ENCODE results near the gene EDC3.
A peak's percentile ranks its signal among the peaks of the same experiment; 100 is the strongest.
"Not testable (repeated sequence)": the region's sequence is repeated elsewhere in the genome, so short reads cannot be mapped to it uniquely, and the experiment has no call there.

The EDC3 gene, protein sequence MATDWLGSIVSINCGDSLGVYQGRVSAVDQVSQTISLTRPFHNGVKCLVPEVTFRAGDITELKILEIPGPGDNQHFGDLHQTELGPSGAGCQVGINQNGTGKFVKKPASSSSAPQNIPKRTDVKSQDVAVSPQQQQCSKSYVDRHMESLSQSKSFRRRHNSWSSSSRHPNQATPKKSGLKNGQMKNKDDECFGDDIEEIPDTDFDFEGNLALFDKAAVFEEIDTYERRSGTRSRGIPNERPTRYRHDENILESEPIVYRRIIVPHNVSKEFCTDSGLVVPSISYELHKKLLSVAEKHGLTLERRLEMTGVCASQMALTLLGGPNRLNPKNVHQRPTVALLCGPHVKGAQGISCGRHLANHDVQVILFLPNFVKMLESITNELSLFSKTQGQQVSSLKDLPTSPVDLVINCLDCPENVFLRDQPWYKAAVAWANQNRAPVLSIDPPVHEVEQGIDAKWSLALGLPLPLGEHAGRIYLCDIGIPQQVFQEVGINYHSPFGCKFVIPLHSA

GRCh38 chr15:74695597-74696397 is at the start of gene EDC3:
EDC3 (minus strand) TSS chr15:74696024; CDS start chr15:74675124, 20,900 bp downstream.
- peak; percentile 90 for DNase-seq

DNA sequence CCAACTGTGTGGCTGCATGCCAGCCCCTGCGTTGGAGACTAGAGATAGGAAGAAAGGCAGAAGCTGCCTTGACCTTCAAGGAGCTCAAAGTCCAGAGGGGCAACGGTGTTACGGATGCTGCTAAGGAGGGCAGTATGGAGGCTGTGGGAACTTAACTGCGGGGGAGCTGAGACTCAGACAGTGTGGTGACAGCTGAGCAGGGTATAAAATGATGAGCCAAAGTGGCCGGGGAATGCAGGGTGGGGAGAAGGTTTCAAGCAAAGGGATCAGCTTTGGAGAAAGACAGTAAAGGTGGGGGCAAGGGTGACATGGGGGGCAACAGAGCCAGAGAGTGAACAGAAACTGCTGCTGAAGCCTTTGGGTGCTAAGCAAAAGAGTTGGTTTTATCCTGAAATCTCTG is 46.6 kb upstream of the EDC3 start:
- no peak for DNase-seq

DNA sequence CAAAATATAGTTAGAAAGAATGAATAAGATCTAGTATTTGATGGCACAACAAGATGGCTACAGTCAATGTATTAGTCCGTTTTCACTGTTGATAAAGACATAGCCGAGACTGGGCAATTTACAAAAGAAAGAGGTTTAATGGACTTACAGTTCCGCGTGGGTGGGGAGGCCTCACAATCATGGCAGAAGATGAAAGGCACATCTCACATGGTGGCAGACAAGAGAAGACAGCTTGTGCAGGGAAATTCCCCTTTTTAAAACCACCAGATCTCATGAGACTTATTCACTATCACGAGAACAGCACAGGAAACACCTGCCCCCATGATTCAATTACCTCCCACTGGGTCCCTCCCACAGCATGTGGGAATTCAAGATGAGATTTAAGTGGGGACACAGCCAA is 42.4 kb upstream of the EDC3 start:
- not testable (repeated sequence) for DNase-seq

- no peak for DNase-seq
These were observed 39.5 kb upstream of the EDC3 start for GRCh38 chr15:74735305-74735704.

DNA sequence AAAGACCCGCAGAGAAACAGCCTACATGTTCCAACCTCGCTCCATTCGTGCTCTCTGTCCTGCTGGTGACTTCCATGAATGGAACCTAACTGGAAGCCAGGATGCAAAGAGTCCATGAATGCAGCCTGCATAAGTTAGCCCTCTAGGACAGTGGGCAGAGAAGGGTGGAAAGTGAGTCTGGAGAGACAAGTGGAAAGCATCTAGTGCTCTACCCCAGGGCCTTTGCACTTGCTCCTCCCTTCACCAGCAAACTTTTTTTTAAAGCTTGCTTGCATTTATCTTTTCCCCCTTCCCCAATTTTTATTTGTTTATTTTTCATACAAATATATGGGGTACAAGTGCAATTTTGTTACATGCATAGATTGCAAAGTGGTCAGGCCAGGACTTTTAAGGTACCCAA is 37.4 kb upstream of the EDC3 start:
- DNase-seq = no peak

DNA sequence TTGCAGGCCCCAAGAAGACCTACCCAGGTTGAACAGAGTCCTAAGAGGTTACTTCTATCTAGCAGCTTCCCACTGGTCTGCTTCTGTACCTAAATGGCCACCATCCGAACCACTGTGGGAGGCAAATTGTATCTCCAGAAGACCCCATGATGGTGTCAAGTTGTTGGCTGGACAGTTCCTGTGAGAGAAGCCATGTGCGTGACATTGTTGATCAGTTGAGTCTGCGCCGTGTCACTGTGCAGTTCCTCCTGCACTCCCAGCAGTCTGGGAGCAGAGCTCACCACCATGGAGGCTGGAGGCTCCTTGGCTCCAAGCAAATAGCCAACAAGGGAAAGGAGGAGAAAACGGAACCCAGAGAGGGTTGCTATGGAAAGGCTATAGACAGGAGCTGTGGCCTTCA is 37.0 kb upstream of the EDC3 start:
- DNase-seq = no peak

DNA sequence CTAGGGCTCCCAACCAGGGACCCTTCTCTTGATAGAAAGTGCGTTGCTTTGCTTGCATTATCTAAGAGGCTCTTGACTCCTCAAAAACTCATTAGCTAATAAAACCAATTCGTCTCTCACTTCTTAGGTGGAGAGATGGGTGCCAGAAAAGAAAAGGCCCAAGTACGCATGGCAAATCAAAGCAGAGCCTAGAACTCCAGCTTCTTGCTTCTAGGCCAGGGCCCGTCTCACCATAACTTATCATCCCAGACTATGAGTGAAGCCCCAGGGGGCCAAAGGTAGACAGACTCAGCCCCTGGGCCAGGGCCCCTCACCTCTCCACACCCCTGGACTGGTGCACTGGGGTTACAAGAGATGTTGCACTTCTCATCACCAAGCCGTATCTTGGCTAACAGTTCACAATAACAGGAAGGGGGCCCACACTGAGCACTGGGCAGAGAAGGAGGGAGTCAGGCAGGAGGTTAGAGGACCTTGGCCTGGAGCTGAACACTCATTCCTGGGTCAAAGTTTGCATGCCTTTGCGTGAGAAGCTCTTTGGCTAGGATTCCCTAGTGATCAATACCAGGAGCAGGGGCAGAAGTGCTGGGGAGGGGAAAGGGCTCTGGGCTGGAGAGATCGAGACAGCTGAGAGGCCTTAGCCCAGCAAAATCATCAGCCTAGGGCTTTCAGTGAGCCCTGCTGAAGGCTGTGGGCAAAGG is 34.9 kb upstream of the EDC3 start:
- DNase-seq = no peak

DNA sequence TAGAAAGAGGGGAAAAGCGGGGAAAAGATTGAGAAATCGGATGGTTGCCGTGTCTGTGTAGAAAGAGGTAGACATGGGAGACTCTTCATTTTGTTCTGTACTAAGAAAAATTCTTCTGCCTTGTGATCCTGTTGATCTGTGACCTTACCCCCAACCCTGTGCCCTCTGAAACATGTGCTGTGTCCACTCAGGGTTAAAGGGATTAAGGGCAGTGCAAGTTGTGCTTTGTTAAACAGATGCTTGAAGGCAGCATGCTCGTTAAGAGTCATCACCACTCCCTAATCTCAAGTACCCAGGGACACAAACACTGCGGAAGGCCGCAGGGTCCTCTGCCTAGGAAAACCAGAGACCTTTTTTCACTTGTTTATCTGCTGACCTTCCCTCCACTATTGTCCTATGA is 33.5 kb upstream of the EDC3 start:
- not testable (repeated sequence) for DNase-seq

DNA sequence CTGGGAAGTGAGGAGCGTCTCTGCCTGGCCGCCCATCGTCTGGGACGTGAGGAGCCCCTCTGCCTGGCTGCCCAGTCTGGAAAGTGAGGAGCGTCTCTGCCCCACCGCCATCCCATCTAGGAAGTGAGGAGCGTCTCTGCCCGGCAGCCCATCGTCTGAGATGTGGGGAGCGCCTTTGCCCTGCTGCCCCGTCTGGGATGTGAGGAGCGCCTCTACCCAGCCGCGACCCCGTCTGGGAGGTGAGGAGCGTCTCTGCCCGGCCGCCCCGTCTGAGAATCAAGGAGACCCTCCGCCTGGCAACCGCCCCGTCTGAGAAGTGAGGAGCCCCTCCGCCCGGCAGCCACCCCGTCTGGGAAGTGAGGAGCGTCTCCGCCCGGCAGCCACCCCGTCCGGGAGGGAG is 32.9 kb upstream of the EDC3 start:
- not testable (repeated sequence) for DNase-seq

- no peak for DNase-seq
These were observed 31.9 kb upstream of the EDC3 start for GRCh38 chr15:74727727-74728126.

DNA sequence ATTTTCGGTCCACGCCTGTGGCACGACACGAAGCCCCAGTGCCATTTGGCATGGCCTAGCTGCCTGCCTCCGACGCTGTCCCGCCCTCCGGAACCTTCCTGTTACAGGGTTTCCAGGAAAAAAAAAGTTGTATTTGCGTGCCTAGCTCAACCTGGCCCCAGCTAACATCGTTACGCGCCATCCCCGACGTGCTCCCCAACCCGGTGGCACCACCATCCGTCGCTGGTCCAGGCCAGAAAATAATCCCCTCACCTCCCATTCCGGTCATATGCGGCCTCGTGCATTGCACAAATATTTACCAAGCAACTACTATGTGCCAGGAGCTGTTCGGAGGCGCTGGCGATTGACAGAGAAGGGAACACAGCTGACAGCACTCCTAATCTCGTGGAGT is 30.9 kb upstream of the EDC3 start:
- peak; percentile 18 for DNase-seq

DNA sequence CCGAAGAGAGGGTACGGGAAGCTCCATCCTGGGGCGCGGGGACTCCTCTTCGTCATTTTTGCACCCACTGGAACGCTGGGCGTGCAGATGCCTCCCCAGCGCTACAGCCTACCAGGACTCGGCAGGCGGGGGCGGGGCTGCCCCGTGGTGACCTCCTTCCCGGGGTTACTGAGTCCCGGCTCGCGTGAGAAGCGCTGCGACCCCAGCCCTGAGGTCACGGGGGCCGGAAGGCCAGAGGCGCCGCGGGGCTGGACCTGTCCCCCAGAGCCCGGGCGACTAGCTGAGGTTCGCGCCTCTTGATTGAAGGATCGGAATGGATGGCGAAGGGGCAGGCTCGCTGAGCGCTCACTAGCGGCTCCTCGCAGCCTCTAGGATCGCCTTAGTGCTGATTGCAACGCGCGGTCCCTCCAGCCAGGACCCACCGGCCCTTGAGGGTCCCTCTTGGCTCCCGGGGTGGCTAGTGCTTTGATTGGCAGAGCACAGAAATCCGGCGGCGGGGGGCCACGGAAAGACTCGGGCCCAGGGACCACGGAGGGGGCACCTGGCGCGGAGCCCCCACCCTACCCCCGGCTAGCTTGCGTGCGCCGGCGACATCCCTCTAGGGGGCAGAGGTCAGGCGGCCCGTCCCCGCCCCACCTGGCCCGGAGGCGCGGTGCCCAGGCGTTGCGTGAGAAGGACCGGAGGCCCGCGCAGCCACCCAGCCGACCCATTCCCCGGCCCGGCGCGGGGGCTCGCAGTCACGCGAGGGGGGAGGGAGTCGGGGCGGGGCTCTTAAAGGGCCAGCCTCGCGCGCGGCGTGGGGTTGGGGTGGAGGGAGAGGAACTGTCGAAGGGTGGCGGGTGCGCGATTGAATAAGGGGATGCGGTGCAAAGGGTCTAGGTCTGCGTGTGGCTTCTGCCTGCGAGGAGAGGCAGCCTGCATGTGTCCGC is 30.3 kb upstream of the EDC3 start:
- DNase-seq = peak; percentile 60

GRCh38 chr15:74725225-74725774 is 29.5 kb upstream of the EDC3 start, which contains the start of gene CYP1A1:
CYP1A1 (minus strand) TSS chr15:74725528; CDS start chr15:74723097, 2,431 bp downstream.
- DNase-seq = peak; percentile 37

GRCh38 chr15:74724570-74725224 is 28.9 kb upstream of the EDC3 start:
- DNase-seq = no peak

GRCh38 chr15:74723754-74724334 is 28.0 kb upstream of the EDC3 start:
- peak; percentile 19 for DNase-seq

DNA sequence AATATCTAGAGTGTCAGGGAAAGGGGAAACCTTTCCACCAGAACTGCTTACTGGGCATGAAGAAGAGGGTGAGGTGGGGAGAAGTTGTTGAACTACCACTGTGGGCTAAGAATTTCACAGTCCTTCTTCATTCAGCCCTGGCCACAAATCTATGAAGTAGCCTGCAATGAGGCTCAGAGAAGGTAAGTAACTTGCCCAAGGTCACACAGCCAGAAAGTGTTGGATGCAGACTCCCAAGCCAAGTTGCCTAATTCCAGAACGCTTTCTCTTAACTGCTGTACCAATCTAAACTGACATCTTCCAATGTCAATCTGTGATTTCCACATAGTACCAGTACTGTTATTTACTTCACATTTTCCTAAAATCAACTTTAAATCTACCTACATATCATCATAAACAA is 27.4 kb upstream of the EDC3 start:
- no peak for DNase-seq

DNA sequence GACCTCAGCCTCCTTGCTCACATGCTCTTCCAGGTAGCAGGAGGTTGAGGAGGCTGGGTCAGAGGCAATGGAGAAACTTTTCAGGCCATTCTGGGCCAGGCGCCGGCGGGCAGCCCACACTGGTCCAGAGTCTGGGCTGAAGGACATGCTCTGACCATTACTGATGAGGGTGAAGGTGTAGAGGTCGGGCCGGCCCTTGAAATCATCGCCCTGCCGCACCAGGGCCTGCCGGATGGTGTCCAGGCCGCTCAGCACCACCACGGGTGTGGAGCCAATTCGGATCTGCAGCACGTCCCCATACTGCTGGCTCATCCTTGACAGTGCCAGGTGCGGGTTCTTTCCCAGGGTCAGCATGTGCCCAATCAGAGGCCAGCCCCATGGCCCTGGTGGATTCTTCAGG is 26.8 kb upstream of the EDC3 start:
- no peak for DNase-seq

- no peak for DNase-seq
These were observed 20.8 kb upstream of the EDC3 start for GRCh38 chr15:74716651-74717050.

GRCh38 chr15:74712311-74712710 is 16.5 kb upstream of the EDC3 start:
- DNase-seq = no peak

DNA sequence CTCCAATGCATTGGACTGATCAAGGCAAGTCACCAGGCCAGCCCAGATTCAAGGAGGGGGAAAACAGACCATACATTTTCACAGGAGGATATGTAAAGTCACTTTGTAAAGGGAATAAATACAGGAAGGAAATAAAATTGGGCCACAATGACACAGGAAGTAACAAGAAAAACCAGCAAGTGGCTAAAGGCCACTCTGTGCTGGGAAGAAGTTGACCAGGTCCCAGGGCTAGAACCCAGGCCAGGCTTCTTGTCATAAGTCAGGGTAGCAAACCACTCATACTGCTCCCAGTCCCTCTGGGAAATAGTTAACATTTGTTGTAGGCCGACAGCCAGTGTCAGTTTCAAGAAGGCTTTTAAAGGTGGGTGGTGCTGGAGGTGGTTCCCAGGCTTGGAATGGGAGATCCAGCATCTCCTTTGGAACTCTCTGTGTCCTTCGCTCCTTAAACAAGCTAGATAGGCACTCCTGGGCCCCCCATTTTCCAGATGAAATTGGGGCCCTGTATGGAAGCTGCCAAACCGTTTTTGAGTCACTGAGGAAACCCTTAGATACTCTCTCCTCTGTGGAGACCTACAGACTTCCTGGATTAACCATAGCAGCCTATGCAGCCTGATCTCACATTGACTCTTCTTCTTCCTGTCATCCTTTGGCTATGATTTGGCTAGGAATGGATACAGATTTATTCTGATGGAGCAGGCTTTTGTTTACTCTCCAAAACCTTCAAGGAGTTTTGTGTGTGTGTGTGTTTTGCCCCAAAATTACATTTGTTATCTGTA is 14.7 kb upstream of the EDC3 start:
- no peak for DNase-seq
